GM12865 (cell line): ENCODE data around the gene WDR27.

ENCODE experiments used
- DNase-seq: peaks from one replicate; pipeline ENCODE4 v3.0.0; 2010; ENCODE audit warnings: low read depth
- H3K4me3 ChIP-seq: 2 replicates; pipeline ENCODE4 v1.5.1; 2011; ENCODE audit warnings: mild to moderate bottlenecking, low read depth, low read length, control low read depth
- CTCF ChIP-seq: IDR thresholded peaks from 2 replicates; pipeline ENCODE4 v1.5.1; 2011; ENCODE audit warnings: low read length, control low read depth, low read depth, inconsistent platforms; ENCODE audit not compliant: insufficient read depth; ENCODE audit errors: missing control alignments

WDR27 gene

GRCh38 chr6:169659820-169660610, 41.8 kb downstream of the WDR27 start:
- TF ChIP-seq CTCF, result no peak
- no peak for DNase-seq
- no peak overlapping the region for H3K4me3 ChIP-seq

- H3K4me3 ChIP-seq, result no peak overlapping the region
- TF ChIP-seq CTCF, result no peak
- no peak for DNase-seq
Measured at GRCh38 chr6:169657284-169657610, 44.6 kb downstream of the WDR27 start.

GRCh38 chr6:169656546-169657283, 45.1 kb downstream of the WDR27 start:
- no peak overlapping the region for H3K4me3 ChIP-seq
- no peak for TF ChIP-seq CTCF
- DNase-seq, result no peak

- peak; percentile 70 for DNase-seq
- TF ChIP-seq CTCF, result no peak
- H3K4me3 ChIP-seq, result peak overlapping the region; percentile 46
Measured at GRCh38 chr6:169654598-169655391, 47.0 kb downstream of the WDR27 start.

GRCh38 chr6:169653691-169654090, 48.1 kb downstream of the WDR27 start:
- TF ChIP-seq CTCF, result no peak
- no peak for DNase-seq
- H3K4me3 ChIP-seq, result no peak overlapping the region

GRCh38 chr6:169652896-169653295, 48.9 kb downstream of the WDR27 start:
- TF ChIP-seq CTCF, result no peak
- no peak overlapping the region for H3K4me3 ChIP-seq
- DNase-seq, result no peak
